HepG2 (cell line): ENCODE results near the gene TFDP1. TPM values are rescaled to one million over a fixed set of nuclear protein-coding genes. Genes with fewer than 3 reads are reported as not detected.

Source experiments
- ATAC-seq: fragments of 200-7000 bp; cut with Tn5 transposase; 3 replicates; pipeline ENCODE4 v1.9.1; 2020; ENCODE audit warnings: mild to moderate bottlenecking, moderate library complexity
- BruUV-seq: library from RNA; stranded (reverse); fragments of 400-500 nt; replicated peaks from 2 replicates; lab custom pipeline; 2021; lab: Mats Ljungman, UMichigan
- CTCF ChIA-PET: fragments of 300-600 bp; formaldehyde crosslinking; extraction: SDS; loops from one replicate; lab custom pipeline; 2021; ENCODE audit warnings: low total read pairs, inconsistent platforms, low intra/inter-chr PET ratio; lab: Yijun Ruan, JAX
- POLR2A ChIA-PET: fragments of 350-600 bp; sonication (Branson Sonifier 250); formaldehyde crosslinking; loops from one replicate; lab custom pipeline; 2020; ENCODE audit warnings: antibody characterized with exemption, inconsistent platforms; lab: Yijun Ruan, JAX
- DNase-seq: peaks from one replicate; pipeline ENCODE4 v3.0.0-alpha.2; 2015; ENCODE audit warnings: low spot score
- FAIRE-seq: peaks from 3 replicates; lab custom pipeline; 2011; peaks lifted over from hg19 to GRCh38; lab: Jason Lieb, UNC
- H2AFZ ChIP-seq: one replicate; pipeline ENCODE4 v1.6.1; 2011; ENCODE audit warnings: low read length, inconsistent platforms
- H3K27ac ChIP-seq: fragments of 300-600 bp; 3 replicates; pipeline ENCODE4 v1.8.0; 2011; ENCODE audit warnings: mixed run types, mild to moderate bottlenecking, mixed read lengths, low read length, inconsistent platforms; ENCODE audit not compliant: insufficient read depth; ENCODE audit errors: extremely low read length
- H3K27me3 ChIP-seq, 2 experiments: fragments of 200-600 bp in 1 of 2; 2 replicates in 1 of 2; 3 replicates in 1 of 2; pipeline versions ENCODE4 v1.6.0 to v1.8.0; 2011; ENCODE audit warnings: low read length in 2 of 2, mild to moderate bottlenecking in 2 of 2, moderate library complexity in 2 of 2, inconsistent platforms in 1 of 2; ENCODE audit not compliant: insufficient read depth in 2 of 2, control insufficient read depth in 1 of 2
- H3K36me3 ChIP-seq, 2 experiments: fragments of 200-600 bp in 1 of 2; replicated peaks in 1 of 2; 2 replicates in 1 of 2; 3 replicates in 1 of 2; pipeline versions ENCODE4 v1.5.1 to v1.8.0; 2011; ENCODE audit warnings: low read length in 2 of 2, inconsistent platforms in 1 of 2; ENCODE audit not compliant: insufficient read depth in 2 of 2, control insufficient read depth in 1 of 2
- H3K4me1 ChIP-seq: 2 replicates; pipeline ENCODE4 v1.5.1; 2012; ENCODE audit warnings: low read length, inconsistent platforms; ENCODE audit not compliant: insufficient read depth
- H3K4me2 ChIP-seq: 2 replicates; pipeline ENCODE4 v1.6.0; 2011; ENCODE audit warnings: low read depth, low read length, inconsistent platforms
- H3K4me3 ChIP-seq, 3 experiments: fragments of 200-600 bp in 1 of 3; sonication (generic), shearing (Covaris generic) in 1 of 3; replicated peaks in 1 of 3; 2 replicates each; pipeline ENCODE4 v1.5.1; 2011 to 2016; ENCODE audit warnings: low read length in 3 of 3, inconsistent platforms in 2 of 3, low read depth in 2 of 3, mild to moderate bottlenecking in 2 of 3, control low read depth in 1 of 3, mixed read lengths in 1 of 3; ENCODE audit not compliant: insufficient read depth in 1 of 3
- H3K79me2 ChIP-seq: one replicate; pipeline ENCODE4 v1.6.1; 2011; ENCODE audit warnings: low read length, inconsistent platforms; ENCODE audit not compliant: insufficient read depth
- H3K9ac ChIP-seq: 2 replicates; pipeline ENCODE4 v1.6.0; 2011; ENCODE audit warnings: mild to moderate bottlenecking, low read depth, low read length, inconsistent platforms; ENCODE audit not compliant: insufficient read depth
- H3K9me3 ChIP-seq: 2 replicates; pipeline ENCODE4 v1.5.1; 2012; ENCODE audit warnings: mild to moderate bottlenecking, low read length
- H4K20me1 ChIP-seq: 2 replicates; pipeline ENCODE4 v1.6.0; 2011; ENCODE audit warnings: inconsistent platforms, mild to moderate bottlenecking, low read length, moderate library complexity; ENCODE audit not compliant: insufficient read depth
- ESRRA ChIP-seq: sonication (generic); formaldehyde crosslinking; IDR thresholded peaks from 2 replicates; pipeline ENCODE4 v1.5.1; 2020; ENCODE audit warnings: mild to moderate bottlenecking, low read depth, missing genetic modification reagents
- HNRNPK ChIP-seq: fragments of 200-400 bp; formaldehyde crosslinking; IDR thresholded peaks from 2 replicates; pipeline ENCODE4 v1.6.1; 2018; ENCODE audit warnings: low read length, low read depth, moderate library complexity, mild to moderate bottlenecking; ENCODE audit not compliant: poor library complexity, severe bottlenecking
- HOXA9 ChIP-seq: sonication (generic); formaldehyde crosslinking; IDR thresholded peaks from 2 replicates; pipeline ENCODE4 v1.8.1; 2022; ENCODE audit warnings: missing genetic modification reagents, mild to moderate bottlenecking, moderate library complexity, borderline replicate concordance
- MTA1 ChIP-seq: sonication (generic); formaldehyde crosslinking; IDR thresholded peaks from 2 replicates; pipeline ENCODE4 v1.4.0; 2020; ENCODE audit warnings: missing genetic modification reagents, mild to moderate bottlenecking, borderline replicate concordance
- POGZ ChIP-seq: sonication (generic); formaldehyde crosslinking; IDR thresholded peaks from 2 replicates; pipeline ENCODE4 v1.4.0; 2020; ENCODE audit warnings: mild to moderate bottlenecking, missing genetic modification reagents
- TBX3 ChIP-seq: fragments of 450-650 bp; IDR thresholded peaks from 2 replicates; pipeline ENCODE4 v1.6.1; 2017; ENCODE audit warnings: antibody characterized with exemption, mild to moderate bottlenecking, inconsistent platforms, borderline replicate concordance
- ZKSCAN1 ChIP-seq: fragments of 150-350 bp; IDR thresholded peaks from 2 replicates; pipeline ENCODE4 v1.6.1; 2014; ENCODE audit warnings: low read length
- ZNF143 ChIP-seq: sonication (generic); formaldehyde crosslinking; IDR thresholded peaks from 2 replicates; pipeline ENCODE4 v1.4.0; 2020; ENCODE audit warnings: missing genetic modification reagents
- ZNF225 ChIP-seq: sonication (generic); formaldehyde crosslinking; IDR thresholded peaks from 2 replicates; pipeline ENCODE4 v1.4.0; 2020; ENCODE audit warnings: mild to moderate bottlenecking, missing genetic modification reagents
- ZNF652 ChIP-seq: IDR thresholded peaks from 2 replicates; pipeline ENCODE4 v1.6.1; 2016; ENCODE audit warnings: low read depth, borderline replicate concordance
- WGBS: methylation state at CpG from one replicate; pipeline ENCODE4 v1.1.6; 2017; ENCODE audit warnings: low lambda C conversion rate; 5-methylcytosine and 5-hydroxymethylcytosine counted together
- in situ Hi-C: cut with HindIII; loops from 2 replicates; pipeline ENCODE4 v1.10.0; 2017; ENCODE audit warnings: low pct_unique_long_range_greater_than_20kb; ENCODE audit not compliant: extremely low pct_ligation_motif_present
- intact Hi-C: fragments of 100-400 bp; cut with micrococcal nuclease; formaldehyde crosslinking; loops from one replicate; pipeline ENCODE4 v1.10.0; 2022; ENCODE audit not compliant: unreplicated experiment
- polyA plus RNA-seq, 8 experiments: library from polyadenylated mRNA; depleted of rRNA in 3 of 8; stranded (reverse) in 7 of 8; unstranded in 1 of 8; fragments of >200 nt; fragmentation: Illumina TruSeq in 4 of 8; extraction: Trizol in 4 of 8; gene quantifications; 2 replicates each; pipeline versions ENCODE4 v1.2.1 to v1.2.3, GENCODE V29; 2011 to 2016; ENCODE audit warnings: low read depth in 4 of 8, missing spikeins in 1 of 8, mixed read lengths in 1 of 8; ENCODE audit not compliant: insufficient read depth in 1 of 8
- total RNA-seq, 5 experiments: library from RNA; depleted of rRNA; stranded (reverse); fragments of >200 nt; fragmentation: Illumina TruSeq; extraction: Trizol; gene quantifications; 2 replicates each; pipeline ENCODE4 v1.2.3, GENCODE V29; 2016; ENCODE audit warnings: low read depth in 1 of 5
- TF ChIP-seq, protein P1 (sequence below): sonication (generic); formaldehyde crosslinking; IDR thresholded peaks from 2 replicates; pipeline ENCODE4 v1.5.1; 2020; ENCODE audit warnings: mild to moderate bottlenecking, missing genetic modification reagents, moderate library complexity
- TF ChIP-seq, protein P2 (sequence below): sonication (generic); formaldehyde crosslinking; IDR thresholded peaks from 2 replicates; pipeline ENCODE4 v1.5.0; 2020; ENCODE audit warnings: missing genetic modification reagents, mild to moderate bottlenecking, borderline replicate concordance

The TFDP1 gene
- total and polyA plus RNA-seq, 2 of the 13 experiments (the other 11 are each of a cell fraction or from before 2014, with no cell fraction given), result 38.0 to 84.2 TPM

DNA sequence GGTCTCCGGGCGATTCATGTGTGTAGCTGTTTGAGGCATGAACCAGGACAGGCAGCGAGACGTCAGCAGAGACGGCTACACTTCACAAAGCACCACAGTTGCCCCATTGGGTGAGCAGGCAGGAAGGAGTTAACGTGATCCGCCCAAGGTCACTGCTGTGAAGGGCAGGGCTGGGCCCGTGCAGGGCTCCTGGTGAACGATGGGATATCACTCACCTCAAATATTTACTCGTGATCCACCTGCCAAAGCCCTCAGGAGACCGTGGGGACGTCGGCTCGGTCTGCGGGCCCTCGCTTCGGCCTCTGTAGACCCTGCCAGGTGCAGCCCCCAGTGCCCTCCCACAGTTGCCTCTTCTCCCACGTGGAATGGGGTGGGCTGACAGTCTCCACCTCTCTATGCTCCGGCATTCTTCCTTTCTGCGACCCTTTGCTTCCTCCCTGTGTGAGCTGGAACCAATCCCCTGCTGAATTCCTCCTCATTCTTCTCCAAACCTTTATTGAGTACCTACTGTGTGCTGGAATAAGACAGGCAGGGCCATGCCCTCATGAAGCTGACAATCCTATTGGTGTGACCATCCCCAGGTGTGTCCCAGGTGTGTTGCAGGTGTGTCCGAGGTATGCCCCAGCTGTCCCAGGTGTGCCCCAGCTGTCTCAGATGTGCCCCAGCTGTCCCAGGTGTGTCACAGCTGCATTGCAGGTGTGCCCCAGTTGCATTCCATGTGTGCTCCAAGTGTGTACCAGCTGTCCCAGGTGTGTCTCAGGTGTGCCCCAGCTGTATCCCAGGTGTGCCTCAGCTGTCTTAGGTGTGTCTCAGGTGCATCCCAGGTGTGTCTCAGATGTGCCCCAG lies 80.4 kb downstream of the TFDP1 start:
- Histone ChIP-seq H3K9ac (no peak overlapping the region), H3K9me3 (no peaks in the 10 kb centered on the region), H3K4me2 (peak overlapping the region; percentile 33; the same call in 1 of the 2 replicates), H3K4me3 (no peak overlapping the region), H3K79me2 (no peaks in the 10 kb centered on the region), H3K27ac (no peak overlapping the region), H3K36me3 (no peaks in the 10 kb centered on the region), H4K20me1 (no peaks in the 10 kb centered on the region), H3K4me1 (peaks cover 9% of the 10 kb centered on the region), H3K27me3 (peaks cover 6 to 54% of the 10 kb centered on the region in 2 experiments; a peak in 4 of 5 replicates), H2AFZ (no peak overlapping the region)
- ChIA-PET POLR2A (no interaction called here), CTCF (no interaction called here)
- no TSS peak for BruUV-seq
- in situ Hi-C loops (no loop called here), intact Hi-C loops (no loop called here)
- ATAC-seq (peak; percentile 24; the same call in 2 of the 3 replicates), FAIRE-seq (no peak), DNase-seq (no peak)
- WGBS, result 20% methylated on average over 6 of the region's 21 CpGs
- no peak for TF ChIP-seq TBX3
- peak; percentile 58; the same call in 1 of the 2 replicates for TF ChIP-seq ESRRA (CRISPR knock-in tag)
- no peak for TF ChIP-seq HOXA9 (CRISPR knock-in tag)
- TF ChIP-seq HNRNPK, result no peak
- TF ChIP-seq, protein P1, sequence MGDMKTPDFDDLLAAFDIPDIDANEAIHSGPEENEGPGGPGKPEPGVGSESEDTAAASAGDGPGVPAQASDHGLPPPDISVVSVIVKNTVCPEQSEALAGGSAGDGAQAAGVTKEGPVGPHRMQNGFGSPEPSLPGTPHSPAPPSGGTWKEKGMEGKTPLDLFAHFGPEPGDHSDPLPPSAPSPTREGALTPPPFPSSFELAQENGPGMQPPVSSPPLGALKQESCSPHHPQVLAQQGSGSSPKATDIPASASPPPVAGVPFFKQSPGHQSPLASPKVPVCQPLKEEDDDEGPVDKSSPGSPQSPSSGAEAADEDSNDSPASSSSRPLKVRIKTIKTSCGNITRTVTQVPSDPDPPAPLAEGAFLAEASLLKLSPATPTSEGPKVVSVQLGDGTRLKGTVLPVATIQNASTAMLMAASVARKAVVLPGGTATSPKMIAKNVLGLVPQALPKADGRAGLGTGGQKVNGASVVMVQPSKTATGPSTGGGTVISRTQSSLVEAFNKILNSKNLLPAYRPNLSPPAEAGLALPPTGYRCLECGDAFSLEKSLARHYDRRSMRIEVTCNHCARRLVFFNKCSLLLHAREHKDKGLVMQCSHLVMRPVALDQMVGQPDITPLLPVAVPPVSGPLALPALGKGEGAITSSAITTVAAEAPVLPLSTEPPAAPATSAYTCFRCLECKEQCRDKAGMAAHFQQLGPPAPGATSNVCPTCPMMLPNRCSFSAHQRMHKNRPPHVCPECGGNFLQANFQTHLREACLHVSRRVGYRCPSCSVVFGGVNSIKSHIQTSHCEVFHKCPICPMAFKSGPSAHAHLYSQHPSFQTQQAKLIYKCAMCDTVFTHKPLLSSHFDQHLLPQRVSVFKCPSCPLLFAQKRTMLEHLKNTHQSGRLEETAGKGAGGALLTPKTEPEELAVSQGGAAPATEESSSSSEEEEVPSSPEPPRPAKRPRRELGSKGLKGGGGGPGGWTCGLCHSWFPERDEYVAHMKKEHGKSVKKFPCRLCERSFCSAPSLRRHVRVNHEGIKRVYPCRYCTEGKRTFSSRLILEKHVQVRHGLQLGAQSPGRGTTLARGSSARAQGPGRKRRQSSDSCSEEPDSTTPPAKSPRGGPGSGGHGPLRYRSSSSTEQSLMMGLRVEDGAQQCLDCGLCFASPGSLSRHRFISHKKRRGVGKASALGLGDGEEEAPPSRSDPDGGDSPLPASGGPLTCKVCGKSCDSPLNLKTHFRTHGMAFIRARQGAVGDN (CRISPR knock-in tag), result peak; percentile 34
- TF ChIP-seq ZNF225 (CRISPR knock-in tag), result no peak
- TF ChIP-seq MTA1 (CRISPR knock-in tag), result 0 out of 2 replicates have a peak, but pooled peaks have one; percentile 22
- 0 out of 2 replicates have a peak, but pooled peaks have one; percentile 13 for TF ChIP-seq ZKSCAN1
- TF ChIP-seq, protein P2, sequence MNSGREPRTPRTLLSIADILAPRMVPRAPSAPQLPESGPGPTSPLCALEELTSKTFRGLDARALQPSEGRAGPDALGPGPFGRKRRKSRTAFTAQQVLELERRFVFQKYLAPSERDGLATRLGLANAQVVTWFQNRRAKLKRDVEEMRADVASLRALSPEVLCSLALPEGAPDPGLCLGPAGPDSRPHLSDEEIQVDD (CRISPR knock-in tag), result no peak
- 0 out of 2 replicates have a peak, but pooled peaks have one; percentile 33 for TF ChIP-seq ZNF143 (CRISPR knock-in tag)
- TF ChIP-seq POGZ (CRISPR knock-in tag), result no peak
- TF ChIP-seq ZNF652 (CRISPR knock-in tag), result peak; percentile 91
